Liver (tissue), 9 donors: Measurements from ENCODE around the gene ELAVL1. TPM values are rescaled to one million over a fixed set of nuclear protein-coding genes. Genes with fewer than 3 reads are reported as not detected.

Source experiments
- DNase-seq: peaks from one replicate; pipeline ENCODE4 v3.0.0-alpha.2; 2017; ENCODE audit warnings: low spot score
- H3K27ac ChIP-seq, 2 donors: one replicate each; pipeline ENCODE4 v1.7.0; 2013; ENCODE audit warnings: inconsistent platforms in 2 of 2, low read length in 2 of 2, control low read depth in 1 of 2, low read depth in 1 of 2, mild to moderate bottlenecking in 1 of 2
- H3K27me3 ChIP-seq, 4 donors: one replicate each; pipeline versions ENCODE4 v1.6.1 to v1.7.0; 2013; ENCODE audit warnings: low read length in 3 of 4, inconsistent platforms in 1 of 4, mild to moderate bottlenecking in 1 of 4, moderate library complexity in 1 of 4; ENCODE audit not compliant: control insufficient read depth in 4 of 4, insufficient read depth in 4 of 4
- H3K36me3 ChIP-seq, 4 donors: one replicate each; pipeline versions ENCODE4 v1.6.1 to v1.7.0; 2013; ENCODE audit warnings: low read length in 3 of 4, mild to moderate bottlenecking in 3 of 4, low read depth in 1 of 4, moderate library complexity in 1 of 4; ENCODE audit not compliant: control insufficient read depth in 4 of 4, insufficient read depth in 3 of 4
- H3K4me1 ChIP-seq, 4 donors: one replicate each; pipeline versions ENCODE4 v1.6.1 to v1.7.0; 2013; ENCODE audit warnings: low read length in 3 of 4, mild to moderate bottlenecking in 3 of 4, moderate library complexity in 1 of 4; ENCODE audit not compliant: control insufficient read depth in 4 of 4, insufficient read depth in 4 of 4
- H3K4me3 ChIP-seq, 3 donors: one replicate each; pipeline versions ENCODE4 v1.6.1 to v1.7.0; 2013; ENCODE audit warnings: low read length in 3 of 3, control low read depth in 1 of 3, low read depth in 1 of 3, mild to moderate bottlenecking in 1 of 3
- H3K9ac ChIP-seq, 2 donors: one replicate each; pipeline ENCODE4 v1.7.0; 2013; ENCODE audit warnings: low read length in 2 of 2, mild to moderate bottlenecking in 2 of 2, moderate library complexity in 2 of 2, control low read depth in 1 of 2, low read depth in 1 of 2
- H3K9me3 ChIP-seq, 4 donors: one replicate each; pipeline versions ENCODE4 v1.6.1 to v1.7.0; 2013; ENCODE audit warnings: low read length in 3 of 4; ENCODE audit not compliant: control insufficient read depth in 4 of 4
- ATF3 ChIP-seq: IDR thresholded peaks from 2 replicates; pipeline ENCODE4 v1.6.1; 2016; ENCODE audit warnings: antibody characterized with exemption
- EGR1 ChIP-seq, 2 donors: IDR thresholded peaks; 2 replicates each; pipeline ENCODE4 v1.6.1; 2016 to 2018; ENCODE audit warnings: antibody characterized with exemption in 2 of 2, low read depth in 2 of 2
- FOXA1 ChIP-seq: IDR thresholded peaks from 2 replicates; pipeline ENCODE4 v1.6.1; 2016; ENCODE audit warnings: antibody characterized with exemption
- FOXA2 ChIP-seq: IDR thresholded peaks from 2 replicates; pipeline ENCODE4 v1.6.1; 2016; ENCODE audit warnings: antibody characterized with exemption
- GABPA ChIP-seq, 2 donors: IDR thresholded peaks in 1 of 2; conservative IDR thresholded peaks in 1 of 2; 2 replicates each; pipeline ENCODE4 v1.6.1; 2016; ENCODE audit warnings: antibody characterized with exemption in 2 of 2, mild to moderate bottlenecking in 1 of 2, moderate library complexity in 1 of 2
- HNF4A ChIP-seq, 2 donors: conservative IDR thresholded peaks; 2 replicates each; pipeline ENCODE4 v1.6.1; 2016; ENCODE audit warnings: antibody characterized with exemption in 2 of 2, mild to moderate bottlenecking in 2 of 2
- HNF4G ChIP-seq: IDR thresholded peaks from 2 replicates; pipeline ENCODE4 v1.6.1; 2016; ENCODE audit warnings: antibody characterized with exemption
- JUND ChIP-seq, 2 donors: IDR thresholded peaks; 2 replicates each; pipeline ENCODE4 v1.6.1; 2016; ENCODE audit warnings: antibody characterized with exemption in 2 of 2
- MAX ChIP-seq: IDR thresholded peaks from 2 replicates; pipeline ENCODE4 v1.6.1; 2016; ENCODE audit warnings: antibody characterized with exemption
- NR2F2 ChIP-seq: IDR thresholded peaks from 2 replicates; pipeline ENCODE4 v1.6.1; 2016; ENCODE audit warnings: antibody characterized with exemption
- RAD21 ChIP-seq, 2 donors: IDR thresholded peaks; 2 replicates each; pipeline ENCODE4 v1.6.1; 2016; ENCODE audit warnings: antibody characterized with exemption in 2 of 2, mild to moderate bottlenecking in 2 of 2
- REST ChIP-seq: IDR thresholded peaks from 2 replicates; pipeline ENCODE4 v1.6.1; 2016; ENCODE audit warnings: antibody characterized with exemption, mild to moderate bottlenecking
- RXRA ChIP-seq, 2 donors: IDR thresholded peaks; 2 replicates each; pipeline ENCODE4 v1.6.1; 2017 to 2018; ENCODE audit warnings: antibody characterized with exemption in 2 of 2, mild to moderate bottlenecking in 1 of 2
- SP1 ChIP-seq: IDR thresholded peaks from 2 replicates; pipeline ENCODE4 v1.6.1; 2018; ENCODE audit warnings: antibody characterized with exemption, mild to moderate bottlenecking
- TAF1 ChIP-seq: conservative IDR thresholded peaks from 2 replicates; pipeline ENCODE4 v1.6.1; 2016; ENCODE audit warnings: antibody characterized with exemption, mild to moderate bottlenecking
- YY1 ChIP-seq: IDR thresholded peaks from 2 replicates; pipeline ENCODE4 v1.6.1; 2016; ENCODE audit warnings: antibody characterized with exemption, mild to moderate bottlenecking
- ZBTB33 ChIP-seq: IDR thresholded peaks from 2 replicates; pipeline ENCODE4 v1.6.1; 2016; ENCODE audit warnings: antibody characterized with exemption
- WGBS: extraction: QIAGEN DNeasy Blood & Tissue Kit; methylation state at CpG from one replicate; pipeline ENCODE4 v1.1.7; 2013; 5-methylcytosine and 5-hydroxymethylcytosine counted together
- polyA plus RNA-seq, 2 donors: library from polyadenylated mRNA; stranded (reverse) in 1 of 2; unstranded in 1 of 2; fragments of 200-250 nt in 1 of 2; fragments of >200 nt in 1 of 2; fragmentation: Nextera tagmentation in 1 of 2; extraction: Ambion mirVana in 1 of 2; gene quantifications; one replicate each; pipeline versions ENCODE4 v1.2.1 to v1.2.3, GENCODE V29; 2013 to 2015
- total RNA-seq, 2 donors: library from RNA; depleted of rRNA; stranded (reverse); fragments of >200 nt; gene quantifications; one replicate each; pipeline ENCODE4 v1.2.3, GENCODE V29; 2014
- TF ChIP-seq, protein P1 (sequence below): fragments of 150-350 bp; IDR thresholded peaks from 2 replicates; pipeline ENCODE4 v1.5.1; 2017; ENCODE audit warnings: improper control_type of control experiment, low read depth, low read length; ENCODE audit not compliant: missing input control
- donor health status: healthy.
- donor health status: healthy.
- donor health status: healthy.
- donor health status: healthy.
- donor health status: healthy.

ELAVL1 gene
- total and polyA plus RNA-seq, 4 donors, result 14.4 to 33.7 (median 19.1) TPM

- H3K36me3 ChIP-seq, result peaks cover 12 to 43% (median 29%) of the 10 kb centered on the region in 4 donors
- no peak overlapping the region for H3K27ac ChIP-seq
- peaks cover 0 to 3% (median 2%) of the 10 kb centered on the region in 4 donors for H3K4me1 ChIP-seq
- TF ChIP-seq GABPA (IDR thresholded peaks at IDR 0.05 in 1 of 2, conservative IDR thresholded peaks at IDR 0.05 in 1 of 2), result no peak
- TF ChIP-seq FOXA2, result no peak
- no peak for TF ChIP-seq HNF4A (conservative IDR thresholded peaks at IDR 0.05)
- no peak for TF ChIP-seq RAD21 (IDR thresholded peaks at IDR 0.05)
- TF ChIP-seq RXRA (IDR thresholded peaks at IDR 0.05), result no peak
- TF ChIP-seq SP1, result no peak
- no peak for TF ChIP-seq TAF1
- no peak for TF ChIP-seq MAX
- TF ChIP-seq FOXA1, result no peak
- TF ChIP-seq ZBTB33, result no peak
- no peak for TF ChIP-seq HNF4G
- TF ChIP-seq YY1, result no peak
- TF ChIP-seq, protein P1, sequence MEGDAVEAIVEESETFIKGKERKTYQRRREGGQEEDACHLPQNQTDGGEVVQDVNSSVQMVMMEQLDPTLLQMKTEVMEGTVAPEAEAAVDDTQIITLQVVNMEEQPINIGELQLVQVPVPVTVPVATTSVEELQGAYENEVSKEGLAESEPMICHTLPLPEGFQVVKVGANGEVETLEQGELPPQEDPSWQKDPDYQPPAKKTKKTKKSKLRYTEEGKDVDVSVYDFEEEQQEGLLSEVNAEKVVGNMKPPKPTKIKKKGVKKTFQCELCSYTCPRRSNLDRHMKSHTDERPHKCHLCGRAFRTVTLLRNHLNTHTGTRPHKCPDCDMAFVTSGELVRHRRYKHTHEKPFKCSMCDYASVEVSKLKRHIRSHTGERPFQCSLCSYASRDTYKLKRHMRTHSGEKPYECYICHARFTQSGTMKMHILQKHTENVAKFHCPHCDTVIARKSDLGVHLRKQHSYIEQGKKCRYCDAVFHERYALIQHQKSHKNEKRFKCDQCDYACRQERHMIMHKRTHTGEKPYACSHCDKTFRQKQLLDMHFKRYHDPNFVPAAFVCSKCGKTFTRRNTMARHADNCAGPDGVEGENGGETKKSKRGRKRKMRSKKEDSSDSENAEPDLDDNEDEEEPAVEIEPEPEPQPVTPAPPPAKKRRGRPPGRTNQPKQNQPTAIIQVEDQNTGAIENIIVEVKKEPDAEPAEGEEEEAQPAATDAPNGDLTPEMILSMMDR, result no peak
- no peak for TF ChIP-seq JUND (IDR thresholded peaks at IDR 0.05)
- TF ChIP-seq NR2F2, result no peak
- TF ChIP-seq ATF3, result no peak
- TF ChIP-seq EGR1 (IDR thresholded peaks at IDR 0.05; ENCODE audit: low read depth in 2 of 2), result no peak
- no peak for TF ChIP-seq REST
- H3K9ac ChIP-seq, result no peak overlapping the region
- no peak overlapping the region for H3K4me3 ChIP-seq
- no peak for DNase-seq
- H3K27me3 ChIP-seq, result no peaks in the 10 kb centered on the region
- no peaks in the 10 kb centered on the region for H3K9me3 ChIP-seq
- WGBS, result 94% methylated on average over 36 of the region's 36 CpGs
Observed at GRCh38 chr19:7931221-7932061, 74.0 kb downstream of the ELAVL1 start.
